ENCODE measurements around the gene CACNA1G.
A peak's percentile ranks its signal among the peaks of the same experiment; 100 is the strongest.

Gene CACNA1G

DNA sequence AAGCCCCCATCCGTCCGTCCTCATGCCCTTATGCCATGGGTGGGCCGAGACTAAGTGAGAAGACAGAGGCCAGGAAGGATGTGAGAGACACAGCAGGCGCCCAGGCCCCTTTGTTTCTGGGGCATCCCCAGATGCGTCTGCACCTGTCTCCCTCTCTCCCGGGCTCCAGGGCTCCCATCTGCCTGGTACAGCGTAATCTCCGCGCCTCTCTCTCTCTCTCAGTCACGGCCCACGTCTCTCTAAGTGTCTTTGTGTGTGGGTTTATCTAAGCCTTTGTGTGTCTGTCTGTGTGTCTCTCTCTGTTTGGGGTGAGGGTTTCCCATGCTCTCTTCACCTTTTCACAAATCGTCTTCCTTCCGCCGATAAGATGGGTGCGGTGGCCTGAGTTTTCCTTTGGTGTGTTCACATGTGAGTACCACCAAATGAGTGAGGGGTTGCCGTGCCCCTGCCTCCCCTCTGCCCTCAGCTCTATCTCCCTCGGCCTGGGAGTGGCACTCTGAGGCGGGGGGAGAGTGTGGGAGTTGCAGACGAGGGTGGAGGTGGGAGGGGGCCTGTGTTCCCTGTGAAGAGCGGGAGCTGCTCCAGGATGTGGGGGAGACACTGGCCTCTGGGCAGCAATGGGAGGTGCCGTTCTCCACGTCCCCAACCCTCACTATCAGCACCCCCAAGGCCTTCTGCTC is 48.3 kb downstream of the CACNA1G start:
- TF ChIP-seq, protein P1, sequence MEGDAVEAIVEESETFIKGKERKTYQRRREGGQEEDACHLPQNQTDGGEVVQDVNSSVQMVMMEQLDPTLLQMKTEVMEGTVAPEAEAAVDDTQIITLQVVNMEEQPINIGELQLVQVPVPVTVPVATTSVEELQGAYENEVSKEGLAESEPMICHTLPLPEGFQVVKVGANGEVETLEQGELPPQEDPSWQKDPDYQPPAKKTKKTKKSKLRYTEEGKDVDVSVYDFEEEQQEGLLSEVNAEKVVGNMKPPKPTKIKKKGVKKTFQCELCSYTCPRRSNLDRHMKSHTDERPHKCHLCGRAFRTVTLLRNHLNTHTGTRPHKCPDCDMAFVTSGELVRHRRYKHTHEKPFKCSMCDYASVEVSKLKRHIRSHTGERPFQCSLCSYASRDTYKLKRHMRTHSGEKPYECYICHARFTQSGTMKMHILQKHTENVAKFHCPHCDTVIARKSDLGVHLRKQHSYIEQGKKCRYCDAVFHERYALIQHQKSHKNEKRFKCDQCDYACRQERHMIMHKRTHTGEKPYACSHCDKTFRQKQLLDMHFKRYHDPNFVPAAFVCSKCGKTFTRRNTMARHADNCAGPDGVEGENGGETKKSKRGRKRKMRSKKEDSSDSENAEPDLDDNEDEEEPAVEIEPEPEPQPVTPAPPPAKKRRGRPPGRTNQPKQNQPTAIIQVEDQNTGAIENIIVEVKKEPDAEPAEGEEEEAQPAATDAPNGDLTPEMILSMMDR (IDR thresholded peaks at IDR 0.05; ENCODE audit: unreplicated experiment in 3 of 3): no peak
- Mint-ChIP-seq H3K27me3 (ENCODE audit: low read depth) (peaks cover 24% of the 10 kb centered on the region), H3K4me3 (peak overlapping the region in 2 of 3 experiments; percentile 27 to 40), H3K4me1 (peaks cover 50% of the 10 kb centered on the region), H3K9me3 (no peaks in the 10 kb centered on the region), H3K36me3 (ENCODE audit: low read depth) (peaks cover 16% of the 10 kb centered on the region), H3K27ac (peak overlapping the region; percentile 2 to 56 (median 33))

DNA sequence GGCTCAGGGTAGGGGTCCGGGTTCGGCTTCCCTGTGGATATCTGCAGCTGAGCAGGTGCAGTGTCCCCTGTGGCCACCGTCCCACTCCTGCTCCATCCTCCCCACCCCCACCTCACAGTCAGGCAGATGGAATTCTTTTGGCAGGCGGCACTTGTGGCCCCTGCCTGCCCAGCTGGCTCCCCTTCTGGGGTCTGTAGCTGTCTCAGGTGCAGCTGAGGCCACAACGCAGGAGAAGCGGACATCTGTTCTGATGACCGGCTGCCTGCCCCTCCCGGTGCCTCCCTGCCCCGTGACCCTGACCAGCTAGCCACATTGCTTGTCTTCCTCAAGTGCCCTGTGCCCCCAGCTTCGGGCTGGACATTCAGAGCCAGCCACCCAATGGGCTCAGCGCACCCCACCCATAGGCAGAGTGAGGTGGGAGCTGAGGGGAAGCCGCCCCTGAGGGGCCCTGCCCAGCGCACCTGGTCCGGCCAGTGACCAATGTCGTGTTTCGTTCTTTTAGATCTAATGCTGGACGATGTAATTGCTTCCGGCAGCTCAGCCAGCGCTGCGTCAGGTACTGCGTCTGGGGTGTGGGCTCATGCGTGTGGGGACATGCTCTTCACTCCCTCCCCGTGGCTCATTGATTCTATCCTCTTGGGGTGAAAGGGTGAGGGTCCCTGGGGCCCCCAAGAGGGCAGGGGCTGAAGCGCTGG is 49.0 kb downstream of the CACNA1G start:
- TF ChIP-seq, protein P1 (IDR thresholded peaks at IDR 0.05; ENCODE audit: unreplicated experiment in 3 of 3): no peak
- H3K36me3 Mint-ChIP-seq (ENCODE audit: low read depth): peaks cover 19% of the 10 kb centered on the region

GRCh38 chr17:50611634-50612033 is 51.1 kb downstream of the CACNA1G start:
- no peak overlapping the region for H3K4me3 Mint-ChIP-seq
- peaks cover 47% of the 10 kb centered on the region for H3K4me1 Mint-ChIP-seq
- peaks cover 20% of the 10 kb centered on the region for H3K27me3 Mint-ChIP-seq (ENCODE audit: low read depth)
- H3K27ac Mint-ChIP-seq: no peak overlapping the region
- TF ChIP-seq, protein P1 (IDR thresholded peaks at IDR 0.05; ENCODE audit: unreplicated experiment in 3 of 3): no peak
- no peaks in the 10 kb centered on the region for H3K9me3 Mint-ChIP-seq
- H3K36me3 Mint-ChIP-seq (ENCODE audit: low read depth): peaks cover 21% of the 10 kb centered on the region

More for the DNA sequence above, 49.0 kb downstream of the CACNA1G start:
- Mint-ChIP-seq H3K4me1 (peaks cover 49% of the 10 kb centered on the region), H3K27me3 (ENCODE audit: low read depth) (peaks cover 24% of the 10 kb centered on the region), H3K9me3 (no peaks in the 10 kb centered on the region), H3K4me3 (peak overlapping the region in 1 of 3 experiments; percentile 9), H3K27ac (peak overlapping the region in 1 of 3 experiments; percentile 23)

GRCh38 chr17:50612281-50612680 is 51.8 kb downstream of the CACNA1G start:
- Mint-ChIP-seq H3K9me3 (no peaks in the 10 kb centered on the region), H3K4me3 (no peak overlapping the region), H3K27ac (peak overlapping the region in 1 of 3 experiments; percentile 35), H3K27me3 (ENCODE audit: low read depth) (peaks cover 14% of the 10 kb centered on the region), H3K36me3 (ENCODE audit: low read depth) (peaks cover 16% of the 10 kb centered on the region), H3K4me1 (peaks cover 42% of the 10 kb centered on the region)
- TF ChIP-seq, protein P1 (IDR thresholded peaks at IDR 0.05; ENCODE audit: unreplicated experiment in 3 of 3): no peak

DNA sequence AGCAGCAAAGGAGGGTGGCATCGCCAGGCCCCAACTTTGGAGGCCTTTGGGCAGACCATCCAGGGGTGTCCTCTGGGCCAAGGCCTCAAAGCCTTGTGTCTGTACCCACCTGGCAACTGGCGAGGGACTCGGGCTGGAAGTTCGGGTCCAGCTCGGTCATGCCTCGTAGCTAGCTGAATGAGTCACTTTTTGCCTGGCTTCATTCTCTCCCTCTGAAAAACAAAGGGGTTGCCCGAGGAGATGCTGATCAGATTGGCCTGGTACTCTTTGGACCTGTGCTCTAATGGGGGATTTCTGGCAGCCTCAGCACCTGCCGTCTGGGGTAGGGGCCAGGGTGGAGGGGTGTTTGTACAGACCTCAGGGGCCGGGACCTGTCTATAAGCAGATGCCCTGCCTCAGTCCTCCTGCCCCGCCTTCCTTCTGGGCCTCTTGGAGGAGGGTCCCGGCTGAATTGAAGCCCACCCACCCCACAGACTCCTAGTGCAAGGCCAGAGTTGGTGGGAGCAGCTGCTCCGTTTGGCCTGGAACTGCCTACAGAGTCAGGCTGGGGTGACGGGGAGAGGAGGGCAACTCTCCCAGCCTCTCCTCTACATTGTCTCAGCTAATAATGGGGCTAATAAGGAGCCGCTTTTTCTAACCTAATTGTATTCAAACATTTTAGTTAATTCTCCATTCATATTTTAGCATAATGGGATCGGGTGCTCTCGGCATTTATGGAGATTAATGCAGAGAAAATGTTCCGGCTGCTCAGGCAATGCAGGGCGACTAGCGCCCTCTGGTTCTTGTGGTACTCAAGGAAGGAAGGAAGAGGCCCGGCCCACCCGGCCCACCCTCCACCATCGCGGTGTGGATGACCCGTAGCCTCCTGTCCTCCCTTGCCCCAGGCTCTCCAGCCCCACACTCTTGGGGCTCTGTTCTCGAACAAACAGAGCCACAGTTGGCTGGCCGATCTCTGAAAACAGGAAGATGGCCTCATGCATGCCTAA is 52.8 kb downstream of the CACNA1G start:
- Mint-ChIP-seq H3K27me3 (ENCODE audit: low read depth) (peaks cover 11% of the 10 kb centered on the region), H3K4me3 (no peak overlapping the region), H3K27ac (peak overlapping the region in 2 of 3 experiments; percentile 61 to 94), H3K4me1 (peaks cover 42% of the 10 kb centered on the region), H3K36me3 (ENCODE audit: low read depth) (peaks cover 18% of the 10 kb centered on the region), H3K9me3 (no peaks in the 10 kb centered on the region)
- TF ChIP-seq, protein P1 (IDR thresholded peaks at IDR 0.05; ENCODE audit: unreplicated experiment in 3 of 3): peak in 1 of 3 experiments; percentile 18

Measured in nephron (organoid).